ENCODE data around the gene CFB. TPM values are rescaled to one million over a fixed set of nuclear protein-coding genes. Genes with fewer than 3 reads are reported as not detected.

Gene CFB
- total and polyA plus RNA-seq, 2 of the 13 experiments (the other 11 are each of a cell fraction or from before 2014, with no cell fraction given) = 171 to 513 TPM

DNA sequence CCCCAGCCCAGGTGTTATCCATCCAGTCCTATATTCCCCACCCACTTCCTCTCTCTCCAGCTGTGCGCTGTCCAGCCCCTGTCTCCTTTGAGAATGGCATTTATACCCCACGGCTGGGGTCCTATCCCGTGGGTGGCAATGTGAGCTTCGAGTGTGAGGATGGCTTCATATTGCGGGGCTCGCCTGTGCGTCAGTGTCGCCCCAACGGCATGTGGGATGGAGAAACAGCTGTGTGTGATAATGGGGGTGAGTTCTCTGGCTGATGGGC is 17.3 kb upstream of the CFB start (continued):
- TF ChIP-seq HNRNPK (IDR thresholded peaks at IDR 0.05; ENCODE audit: low read depth, low read length, poor library complexity, severe bottlenecking) = no peak
- TF ChIP-seq ZNF768 (CRISPR knock-in tag; IDR thresholded peaks at IDR 0.05) = no peak
- TF ChIP-seq KAT2B (IDR thresholded peaks at IDR 0.05; ENCODE audit: borderline replicate concordance, low read depth, low read length) = no peak
- no peak for TF ChIP-seq SNAPC4 (CRISPR knock-in tag; IDR thresholded peaks at IDR 0.05)
- TF ChIP-seq, protein P1, sequence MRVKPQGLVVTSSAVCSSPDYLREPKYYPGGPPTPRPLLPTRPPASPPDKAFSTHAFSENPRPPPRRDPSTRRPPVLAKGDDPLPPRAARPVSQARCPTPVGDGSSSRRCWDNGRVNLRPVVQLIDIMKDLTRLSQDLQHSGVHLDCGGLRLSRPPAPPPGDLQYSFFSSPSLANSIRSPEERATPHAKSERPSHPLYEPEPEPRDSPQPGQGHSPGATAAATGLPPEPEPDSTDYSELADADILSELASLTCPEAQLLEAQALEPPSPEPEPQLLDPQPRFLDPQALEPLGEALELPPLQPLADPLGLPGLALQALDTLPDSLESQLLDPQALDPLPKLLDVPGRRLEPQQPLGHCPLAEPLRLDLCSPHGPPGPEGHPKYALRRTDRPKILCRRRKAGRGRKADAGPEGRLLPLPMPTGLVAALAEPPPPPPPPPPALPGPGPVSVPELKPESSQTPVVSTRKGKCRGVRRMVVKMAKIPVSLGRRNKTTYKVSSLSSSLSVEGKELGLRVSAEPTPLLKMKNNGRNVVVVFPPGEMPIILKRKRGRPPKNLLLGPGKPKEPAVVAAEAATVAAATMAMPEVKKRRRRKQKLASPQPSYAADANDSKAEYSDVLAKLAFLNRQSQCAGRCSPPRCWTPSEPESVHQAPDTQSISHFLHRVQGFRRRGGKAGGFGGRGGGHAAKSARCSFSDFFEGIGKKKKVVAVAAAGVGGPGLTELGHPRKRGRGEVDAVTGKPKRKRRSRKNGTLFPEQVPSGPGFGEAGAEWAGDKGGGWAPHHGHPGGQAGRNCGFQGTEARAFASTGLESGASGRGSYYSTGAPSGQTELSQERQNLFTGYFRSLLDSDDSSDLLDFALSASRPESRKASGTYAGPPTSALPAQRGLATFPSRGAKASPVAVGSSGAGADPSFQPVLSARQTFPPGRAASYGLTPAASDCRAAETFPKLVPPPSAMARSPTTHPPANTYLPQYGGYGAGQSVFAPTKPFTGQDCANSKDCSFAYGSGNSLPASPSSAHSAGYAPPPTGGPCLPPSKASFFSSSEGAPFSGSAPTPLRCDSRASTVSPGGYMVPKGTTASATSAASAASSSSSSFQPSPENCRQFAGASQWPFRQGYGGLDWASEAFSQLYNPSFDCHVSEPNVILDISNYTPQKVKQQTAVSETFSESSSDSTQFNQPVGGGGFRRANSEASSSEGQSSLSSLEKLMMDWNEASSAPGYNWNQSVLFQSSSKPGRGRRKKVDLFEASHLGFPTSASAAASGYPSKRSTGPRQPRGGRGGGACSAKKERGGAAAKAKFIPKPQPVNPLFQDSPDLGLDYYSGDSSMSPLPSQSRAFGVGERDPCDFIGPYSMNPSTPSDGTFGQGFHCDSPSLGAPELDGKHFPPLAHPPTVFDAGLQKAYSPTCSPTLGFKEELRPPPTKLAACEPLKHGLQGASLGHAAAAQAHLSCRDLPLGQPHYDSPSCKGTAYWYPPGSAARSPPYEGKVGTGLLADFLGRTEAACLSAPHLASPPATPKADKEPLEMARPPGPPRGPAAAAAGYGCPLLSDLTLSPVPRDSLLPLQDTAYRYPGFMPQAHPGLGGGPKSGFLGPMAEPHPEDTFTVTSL (CRISPR knock-in tag; IDR thresholded peaks at IDR 0.05; ENCODE audit: borderline replicate concordance) = no peak
- no peak for TF ChIP-seq HMGXB4 (CRISPR knock-in tag; IDR thresholded peaks at IDR 0.05; ENCODE audit: borderline replicate concordance in 1 of 2, low read depth in 1 of 2)
- TF ChIP-seq NR3C1 (CRISPR knock-in tag; IDR thresholded peaks at IDR 0.05) = no peak
- TF ChIP-seq, protein P2, sequence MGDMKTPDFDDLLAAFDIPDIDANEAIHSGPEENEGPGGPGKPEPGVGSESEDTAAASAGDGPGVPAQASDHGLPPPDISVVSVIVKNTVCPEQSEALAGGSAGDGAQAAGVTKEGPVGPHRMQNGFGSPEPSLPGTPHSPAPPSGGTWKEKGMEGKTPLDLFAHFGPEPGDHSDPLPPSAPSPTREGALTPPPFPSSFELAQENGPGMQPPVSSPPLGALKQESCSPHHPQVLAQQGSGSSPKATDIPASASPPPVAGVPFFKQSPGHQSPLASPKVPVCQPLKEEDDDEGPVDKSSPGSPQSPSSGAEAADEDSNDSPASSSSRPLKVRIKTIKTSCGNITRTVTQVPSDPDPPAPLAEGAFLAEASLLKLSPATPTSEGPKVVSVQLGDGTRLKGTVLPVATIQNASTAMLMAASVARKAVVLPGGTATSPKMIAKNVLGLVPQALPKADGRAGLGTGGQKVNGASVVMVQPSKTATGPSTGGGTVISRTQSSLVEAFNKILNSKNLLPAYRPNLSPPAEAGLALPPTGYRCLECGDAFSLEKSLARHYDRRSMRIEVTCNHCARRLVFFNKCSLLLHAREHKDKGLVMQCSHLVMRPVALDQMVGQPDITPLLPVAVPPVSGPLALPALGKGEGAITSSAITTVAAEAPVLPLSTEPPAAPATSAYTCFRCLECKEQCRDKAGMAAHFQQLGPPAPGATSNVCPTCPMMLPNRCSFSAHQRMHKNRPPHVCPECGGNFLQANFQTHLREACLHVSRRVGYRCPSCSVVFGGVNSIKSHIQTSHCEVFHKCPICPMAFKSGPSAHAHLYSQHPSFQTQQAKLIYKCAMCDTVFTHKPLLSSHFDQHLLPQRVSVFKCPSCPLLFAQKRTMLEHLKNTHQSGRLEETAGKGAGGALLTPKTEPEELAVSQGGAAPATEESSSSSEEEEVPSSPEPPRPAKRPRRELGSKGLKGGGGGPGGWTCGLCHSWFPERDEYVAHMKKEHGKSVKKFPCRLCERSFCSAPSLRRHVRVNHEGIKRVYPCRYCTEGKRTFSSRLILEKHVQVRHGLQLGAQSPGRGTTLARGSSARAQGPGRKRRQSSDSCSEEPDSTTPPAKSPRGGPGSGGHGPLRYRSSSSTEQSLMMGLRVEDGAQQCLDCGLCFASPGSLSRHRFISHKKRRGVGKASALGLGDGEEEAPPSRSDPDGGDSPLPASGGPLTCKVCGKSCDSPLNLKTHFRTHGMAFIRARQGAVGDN (CRISPR knock-in tag; IDR thresholded peaks at IDR 0.05) = no peak; the same call in 1 of the 2 replicates
- no peak for TF ChIP-seq ZBTB34 (CRISPR knock-in tag; IDR thresholded peaks at IDR 0.05)
- TF ChIP-seq ZNF543 (CRISPR knock-in tag; IDR thresholded peaks at IDR 0.05) = 0 out of 2 replicates have a peak, but pooled peaks have one; percentile 15
